B cell (primary cell): ENCODE measurements around the gene SHBG. TPM values are rescaled to one million over a fixed set of nuclear protein-coding genes. Genes with fewer than 3 reads are reported as not detected.

ENCODE experiments used
- ATAC-seq: fragments of 200-7000 bp; cut with Tn5 transposase; one replicate; pipeline ENCODE4 v1.10.0; 2021; ENCODE audit warnings: low read depth, mild to moderate bottlenecking, moderate number of reproducible peaks, moderate library complexity
- CTCF ChIA-PET: fragments of 350-600 bp; sonication (Branson Sonifier 250); formaldehyde crosslinking; loops from one replicate; lab custom pipeline; 2021; ENCODE audit warnings: antibody characterized with exemption, inconsistent platforms; lab: Charles Lee
- POLR2A ChIA-PET: fragments of 350-600 bp; sonication (Branson Sonifier 250); formaldehyde crosslinking; loops from one replicate; lab custom pipeline; 2021; ENCODE audit warnings: antibody characterized with exemption; lab: Charles Lee
- DNase-seq: peaks from one replicate; pipeline ENCODE4 v3.0.0; 2013
- H2AFZ ChIP-seq: 2 replicates; pipeline ENCODE4 v1.6.1; 2012; ENCODE audit warnings: mild to moderate bottlenecking, low read depth, low read length; ENCODE audit not compliant: insufficient read depth, poor library complexity, severe bottlenecking
- H3K27ac ChIP-seq, 2 donors: 1 replicate in 1 of 2; 2 replicates in 1 of 2; pipeline ENCODE4 v1.5.1; 2012 to 2013; ENCODE audit warnings: low read length in 2 of 2, mild to moderate bottlenecking in 2 of 2, moderate library complexity in 1 of 2
- H3K27me3 ChIP-seq, 4 experiments: fragments of 200-600 bp in 1 of 4; sonication (generic) in 1 of 4; replicated peaks in 1 of 4; 1 replicate in 2 of 4; 2 replicates in 2 of 4; pipeline versions ENCODE4 v1.6.1 to v1.7.0; 2013 to 2016; ENCODE audit warnings: low read length in 3 of 4, mild to moderate bottlenecking in 2 of 4, mixed read lengths in 1 of 4, moderate library complexity in 1 of 4; ENCODE audit not compliant: insufficient read depth in 4 of 4, control insufficient read depth in 3 of 4; ENCODE audit errors: control extremely low read depth in 1 of 4
- H3K36me3 ChIP-seq, 2 experiments: replicated peaks in 1 of 2; 1 replicate in 1 of 2; 2 replicates in 1 of 2; pipeline versions ENCODE4 v1.6.1 to v1.7.1; 2013; ENCODE audit warnings: low read length in 1 of 2; ENCODE audit not compliant: insufficient read depth in 2 of 2, control insufficient read depth in 1 of 2; ENCODE audit errors: control extremely low read depth in 1 of 2, extremely low read depth in 1 of 2
- H3K4me1 ChIP-seq, 2 donors: fragments of 200-600 bp in 1 of 2; sonication (generic) in 1 of 2; 1 replicate in 1 of 2; 2 replicates in 1 of 2; pipeline versions ENCODE4 v1.5.1 to v1.6.1; 2013 to 2017; ENCODE audit warnings: low read length in 2 of 2; ENCODE audit not compliant: control insufficient read depth in 2 of 2, insufficient read depth in 2 of 2
- H3K4me2 ChIP-seq: replicated peaks from 2 replicates; pipeline ENCODE3; 2012; ENCODE audit warnings: mild to moderate bottlenecking, low read depth, low read length; ENCODE audit not compliant: poor library complexity, severe bottlenecking
- H3K4me3 ChIP-seq, 5 experiments: fragments of 200-600 bp in 1 of 5; sonication (generic) in 1 of 5; 1 replicate in 3 of 5; 2 replicates in 2 of 5; pipeline versions ENCODE4 v1.5.1 to v1.7.0; 2011 to 2016; ENCODE audit warnings: low read length in 4 of 5, mild to moderate bottlenecking in 4 of 5, low read depth in 2 of 5, control low read depth in 1 of 5, moderate library complexity in 1 of 5; ENCODE audit not compliant: insufficient read depth in 1 of 5; ENCODE audit errors: control extremely low read depth in 1 of 5, extremely low read depth in 1 of 5
- H3K79me2 ChIP-seq: fragments of 200-600 bp; sonication (generic); one replicate; pipeline ENCODE4 v1.6.0; 2016; ENCODE audit warnings: low read length; ENCODE audit not compliant: control insufficient read depth, insufficient read depth
- H3K9ac ChIP-seq: fragments of 200-600 bp; sonication (generic); 2 replicates; pipeline ENCODE4 v1.6.1; 2017; ENCODE audit warnings: mild to moderate bottlenecking, low read length, moderate library complexity
- H3K9me3 ChIP-seq, 3 donors: one replicate each; pipeline versions ENCODE4 v1.6.1 to v1.7.1; 2013; ENCODE audit warnings: low read length in 2 of 3; ENCODE audit not compliant: control insufficient read depth in 2 of 3, insufficient read depth in 1 of 3; ENCODE audit errors: control extremely low read depth in 1 of 3
- H4K20me1 ChIP-seq: 2 replicates; pipeline ENCODE4 v1.6.0; 2012; ENCODE audit warnings: mild to moderate bottlenecking, low read length; ENCODE audit not compliant: insufficient read depth, control insufficient read depth, poor library complexity, severe bottlenecking
- H3K27ac Mint-ChIP-seq: one replicate; pipeline ENCODE4 v1.8.0; 2021; ENCODE audit warnings: mixed read lengths
- H3K27me3 Mint-ChIP-seq: one replicate; pipeline ENCODE4 v1.8.0; 2021; ENCODE audit warnings: mixed read lengths
- H3K4me1 Mint-ChIP-seq: one replicate; pipeline ENCODE4 v1.8.0; 2021; ENCODE audit warnings: mixed read lengths
- H3K4me3 Mint-ChIP-seq: one replicate; pipeline ENCODE4 v1.8.0; 2021; ENCODE audit warnings: mixed read lengths
- H3K9me3 Mint-ChIP-seq: one replicate; pipeline ENCODE4 v1.8.0; 2022; ENCODE audit warnings: mixed read lengths; ENCODE audit not compliant: insufficient read depth
- EZH2 ChIP-seq: IDR thresholded peaks from 2 replicates; pipeline ENCODE4 v1.6.1; 2012; ENCODE audit warnings: borderline replicate concordance, low read depth, mild to moderate bottlenecking, moderate library complexity, low read length; ENCODE audit not compliant: insufficient read depth, poor library complexity, severe bottlenecking
- WGBS: methylation state at CpG from one replicate; pipeline ENCODE4 v1.1.5; 2013; ENCODE audit warnings: missing lambda C conversion rate; ENCODE audit not compliant: insufficient coverage; 5-methylcytosine and 5-hydroxymethylcytosine counted together
- intact Hi-C: fragments of 100-400 bp; cut with micrococcal nuclease; formaldehyde crosslinking; loops from one replicate; pipeline ENCODE4 v1.10.0; 2022
- polyA plus RNA-seq: library from polyadenylated mRNA; depleted of rRNA; stranded (reverse); fragments of >200 nt; gene quantifications from 2 replicates; pipeline ENCODE4 v1.2.3, GENCODE V29; 2012
- total RNA-seq, 2 donors: library from RNA; stranded (reverse); fragments of 120-200 nt in 1 of 2; gene quantifications; 1 replicate in 1 of 2; 2 replicates in 1 of 2; pipeline versions ENCODE4 v1.2.3 to v1.2.4, GENCODE V29; 2013 to 2022
- TF ChIP-seq, protein P1 (sequence below): fragments of 200-600 bp; IDR thresholded peaks from one replicate; pipeline ENCODE4 v1.8.0; 2022; ENCODE audit warnings: antibody characterized with exemption, mild to moderate bottlenecking

SHBG gene
- total and polyA plus RNA-seq, 2 donors (not counting 1 experiment from before 2014, with no cell fraction given), result 0.10 TPM; not detected in 1

DNA sequence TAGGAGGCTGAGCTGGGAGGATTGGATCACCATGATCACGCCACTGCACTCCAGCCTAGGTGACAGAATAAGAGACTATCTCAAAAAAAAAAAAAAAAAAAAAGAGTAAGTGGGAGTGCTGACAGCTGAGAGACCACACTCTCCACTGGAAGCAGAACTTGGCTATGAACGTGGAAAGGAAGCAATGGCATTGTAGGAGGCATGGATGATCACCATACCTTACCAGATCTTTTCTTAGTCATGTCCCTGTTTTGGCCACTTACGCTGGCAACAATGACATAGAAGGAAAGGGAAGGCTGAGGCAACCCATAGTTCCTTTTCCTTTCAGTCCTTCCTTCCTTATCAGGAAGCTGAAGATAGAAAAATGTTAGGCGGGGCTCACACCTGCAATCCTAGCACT is 17.1 kb downstream of the SHBG start:
- Histone ChIP-seq H3K9me3 (peaks cover 0 to 6% (median 0%) of the 10 kb centered on the region in 3 donors), H3K4me2 (no peak overlapping the region), H3K27ac (no peak overlapping the region), H3K79me2 (no peaks in the 10 kb centered on the region), H3K4me1 (peaks cover 21 to 28% of the 10 kb centered on the region in 2 donors), H4K20me1 (no peaks in the 10 kb centered on the region), H3K4me3 (no peak overlapping the region), H3K9ac (no peak overlapping the region), H3K36me3 (no peaks in the 10 kb centered on the region), H2AFZ (no peak overlapping the region), H3K27me3 (peaks cover 0 to 40% (median 21%) of the 10 kb centered on the region in 4 experiments)
- H3K4me1 Mint-ChIP-seq, result peaks cover 20% of the 10 kb centered on the region
- CTCF ChIA-PET, result interaction anchor here (0.7 to 1.7 kb wide), 2 partner anchors 39 to 134 kb away, joined by 3 read pairs; no protein-coding TSS in a partner anchor
- H3K27ac Mint-ChIP-seq, result no peak overlapping the region
- WGBS, result 83% methylated on average over 1 of the region's 4 CpGs
- ATAC-seq (no peak), DNase-seq (no peak)
- POLR2A ChIA-PET, result interaction anchor here (0.7 kb wide), 1 partner anchor 20 kb away, joined by 3 read pairs; no protein-coding TSS in a partner anchor
- H3K27me3 Mint-ChIP-seq, result peaks cover 28% of the 10 kb centered on the region
- H3K4me3 Mint-ChIP-seq, result no peak overlapping the region
- no peaks in the 10 kb centered on the region for H3K9me3 Mint-ChIP-seq
- TF ChIP-seq, protein P1, sequence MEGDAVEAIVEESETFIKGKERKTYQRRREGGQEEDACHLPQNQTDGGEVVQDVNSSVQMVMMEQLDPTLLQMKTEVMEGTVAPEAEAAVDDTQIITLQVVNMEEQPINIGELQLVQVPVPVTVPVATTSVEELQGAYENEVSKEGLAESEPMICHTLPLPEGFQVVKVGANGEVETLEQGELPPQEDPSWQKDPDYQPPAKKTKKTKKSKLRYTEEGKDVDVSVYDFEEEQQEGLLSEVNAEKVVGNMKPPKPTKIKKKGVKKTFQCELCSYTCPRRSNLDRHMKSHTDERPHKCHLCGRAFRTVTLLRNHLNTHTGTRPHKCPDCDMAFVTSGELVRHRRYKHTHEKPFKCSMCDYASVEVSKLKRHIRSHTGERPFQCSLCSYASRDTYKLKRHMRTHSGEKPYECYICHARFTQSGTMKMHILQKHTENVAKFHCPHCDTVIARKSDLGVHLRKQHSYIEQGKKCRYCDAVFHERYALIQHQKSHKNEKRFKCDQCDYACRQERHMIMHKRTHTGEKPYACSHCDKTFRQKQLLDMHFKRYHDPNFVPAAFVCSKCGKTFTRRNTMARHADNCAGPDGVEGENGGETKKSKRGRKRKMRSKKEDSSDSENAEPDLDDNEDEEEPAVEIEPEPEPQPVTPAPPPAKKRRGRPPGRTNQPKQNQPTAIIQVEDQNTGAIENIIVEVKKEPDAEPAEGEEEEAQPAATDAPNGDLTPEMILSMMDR, result no peak
- TF ChIP-seq EZH2, result no peak
- intact Hi-C loops, result no loop called here

DNA sequence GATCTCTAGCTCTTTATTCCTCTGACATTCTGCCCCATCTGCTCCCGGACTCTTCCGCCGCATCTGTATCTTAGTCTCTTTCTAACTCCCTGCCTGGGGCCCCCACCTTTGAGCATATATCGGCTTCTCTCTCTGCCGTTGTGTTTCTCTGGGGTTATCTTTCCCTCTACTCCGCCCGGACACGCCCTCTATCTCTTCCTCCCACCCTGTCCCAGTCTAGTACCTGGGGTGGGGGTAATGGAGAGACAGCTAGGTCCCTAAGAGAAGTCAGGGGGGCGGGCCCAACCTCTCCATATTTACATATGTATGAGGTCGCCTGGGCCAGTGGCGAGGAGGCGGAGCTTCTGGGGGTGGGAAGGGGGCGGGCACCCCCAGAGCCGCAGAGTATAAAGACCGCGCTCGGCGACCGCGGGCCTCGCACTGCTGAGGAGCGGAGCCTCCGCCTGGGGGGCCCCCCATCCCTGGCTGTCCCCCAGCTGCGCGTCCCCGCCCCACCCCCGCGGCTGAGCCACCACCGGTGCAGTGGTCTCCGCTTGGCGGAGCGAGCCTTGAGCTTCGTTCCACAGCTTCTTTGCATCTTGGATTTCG is 20.7 kb downstream of the SHBG start, which contains the start of gene ATP1B2:
Gene ATP1B2, plus strand, starts transcription at position 418 of the 588 bp plus-strand sequence. CDS start 593 bp downstream, outside the sequence.
- H3K27me3 ChIP-seq, result peaks cover 0 to 53% (median 29%) of the 10 kb centered on the region in 4 experiments
- 0% methylated on average over 23 of the region's 34 CpGs for WGBS
- no peaks in the 10 kb centered on the region for H3K79me2 ChIP-seq
- ChIA-PET POLR2A (interaction anchor here (0.5 to 2.2 kb wide), 6 partner anchors 16 to 91 kb away, joined by 3 to 10 read pairs (median 6); partner anchors contain the start of genes SAT2, TP53 and WRAP53), CTCF (interaction anchor here (1.0 to 1.7 kb wide), 3 partner anchors 18 to 37 kb away, joined by 6 to 9 read pairs (median 7); partner anchors contain the start of genes FXR2 and TP53)
- DNase-seq (peak; percentile 87), ATAC-seq (peak; percentile 85)
- no peaks in the 10 kb centered on the region for H3K36me3 ChIP-seq
- Mint-ChIP-seq H3K4me3 (peak within 1 kb of the TSS; percentile 91), H3K27ac (peak within 1 kb of the TSS; percentile 20), H3K4me1 (peaks cover 19% of the 10 kb centered on the region), H3K9me3 (no peaks in the 10 kb centered on the region), H3K27me3 (peaks cover 49% of the 10 kb centered on the region)
- H3K9ac ChIP-seq, result peak within 1 kb of the TSS; percentile 67
- TF ChIP-seq, protein P1, result no peak
- no peak for TF ChIP-seq EZH2
- H4K20me1 ChIP-seq, result no peaks in the 10 kb centered on the region
- intact Hi-C loops, result loop anchor here (1.0 to 2.0 kb wide), 3 partner anchors 23 to 36 kb away; partner anchors contain the start of genes SAT2 and TP53
- peaks cover 20 to 24% of the 10 kb centered on the region in 2 donors for H3K4me1 ChIP-seq
- peak within 1 kb of the TSS; percentile 77 for H2AFZ ChIP-seq
- H3K4me2 ChIP-seq, result peak within 1 kb of the TSS; percentile 97
- no peak within 1 kb of the TSS for H3K27ac ChIP-seq
- H3K9me3 ChIP-seq, result peaks cover 0 to 6% (median 0%) of the 10 kb centered on the region in 3 donors
- H3K4me3 ChIP-seq, result peak within 1 kb of the TSS; percentile 26 to 74 (median 47)
